ENCODE measurements around the gene LBX1.

Gene LBX1

DNA sequence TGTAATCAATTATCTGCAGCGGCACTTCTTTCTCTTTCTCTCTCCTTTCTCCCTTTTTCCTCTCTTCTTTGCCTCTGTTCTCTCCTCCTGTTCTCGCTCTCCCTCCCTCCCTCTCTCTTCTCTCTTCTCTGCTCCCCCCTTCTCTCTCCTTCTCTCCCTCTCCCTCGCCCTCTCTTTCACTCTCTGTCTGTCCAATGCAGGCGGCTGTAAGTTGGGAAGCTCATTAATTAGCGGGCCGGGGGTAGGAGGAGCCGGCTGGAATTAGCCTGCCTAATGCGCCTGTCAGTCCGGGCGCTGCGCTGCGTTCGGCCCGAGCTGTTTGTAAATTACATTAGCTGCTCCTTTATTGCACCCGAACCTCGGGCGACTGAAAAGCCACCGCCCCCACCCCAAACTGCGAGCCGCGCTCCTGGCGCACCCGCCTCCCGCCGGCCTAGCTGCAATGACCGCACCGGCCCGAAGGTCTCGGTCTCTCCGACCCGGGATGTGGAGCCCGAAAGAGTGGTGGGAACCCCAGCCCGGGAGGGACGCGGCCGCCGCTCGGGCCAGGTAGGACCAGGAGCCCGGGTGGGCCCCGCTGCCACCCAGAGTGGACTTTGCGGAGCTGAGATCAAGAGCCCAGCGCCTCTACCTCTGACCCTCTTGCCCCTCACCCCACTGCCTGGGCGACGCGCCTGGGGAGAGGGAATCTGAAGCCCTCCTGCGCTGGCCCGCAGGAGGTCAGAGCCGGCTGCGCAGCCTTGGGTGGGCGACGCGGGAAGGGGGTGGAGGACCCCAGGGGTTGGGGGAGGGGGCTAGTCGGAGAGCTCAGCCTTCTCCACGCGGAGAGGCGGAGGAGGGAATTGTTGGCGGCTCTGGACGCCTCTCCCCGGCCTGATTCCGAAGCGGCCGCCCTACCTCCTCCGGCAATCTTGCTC lies at the start of gene LBX1:
TSS of gene LBX1 (minus strand) at position 198 of the 917 bp plus-strand sequence. CDS start 648 bp downstream, outside the sequence.
- DNase-seq, result no peak

DNA sequence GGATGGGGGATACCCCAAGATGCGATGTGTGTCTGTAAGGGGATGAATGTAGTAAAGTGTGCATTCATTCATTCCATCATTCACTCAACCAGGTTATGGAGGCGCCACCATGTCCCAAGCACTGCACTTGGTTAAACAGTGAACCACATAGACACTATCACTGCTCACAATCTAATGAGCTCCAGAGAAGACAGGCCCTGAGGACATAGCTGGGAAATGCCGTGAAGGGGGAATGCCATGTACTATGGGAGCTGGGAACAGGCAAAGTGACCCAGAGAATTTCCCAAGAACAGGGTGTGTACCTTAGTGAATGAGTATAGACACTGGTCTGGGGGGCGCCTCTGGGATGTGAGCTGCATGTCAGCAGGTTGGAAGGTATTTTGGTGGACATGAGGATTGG lies 44.5 kb upstream of the LBX1 start:
- DNase-seq, result no peak

DNA sequence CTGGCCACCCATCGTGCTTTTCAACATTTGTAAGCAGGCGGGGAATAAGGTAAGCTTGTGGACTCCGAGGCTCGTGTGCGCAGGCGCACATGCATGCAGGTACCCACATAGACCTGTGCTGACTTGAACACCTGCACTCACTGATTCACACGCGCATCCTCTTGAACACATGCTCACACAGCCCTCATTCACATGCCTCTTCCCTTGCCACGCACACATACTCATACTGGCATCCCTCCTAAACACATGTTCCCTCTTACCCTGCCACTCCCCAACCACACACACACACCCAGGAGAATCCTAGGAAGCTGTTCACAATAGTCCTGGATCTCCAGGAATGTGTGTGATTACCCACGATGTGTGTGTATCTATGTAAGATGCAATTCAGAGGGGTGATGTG lies 44.1 kb upstream of the LBX1 start:
- no peak for DNase-seq

GRCh38 chr10:101272229-101272868 lies 43.1 kb upstream of the LBX1 start:
- DNase-seq, result no peak

GRCh38 chr10:101270763-101271162 lies 41.5 kb upstream of the LBX1 start:
- no peak for DNase-seq

GRCh38 chr10:101267776-101268175 lies 38.5 kb upstream of the LBX1 start:
- DNase-seq, result no peak

DNA sequence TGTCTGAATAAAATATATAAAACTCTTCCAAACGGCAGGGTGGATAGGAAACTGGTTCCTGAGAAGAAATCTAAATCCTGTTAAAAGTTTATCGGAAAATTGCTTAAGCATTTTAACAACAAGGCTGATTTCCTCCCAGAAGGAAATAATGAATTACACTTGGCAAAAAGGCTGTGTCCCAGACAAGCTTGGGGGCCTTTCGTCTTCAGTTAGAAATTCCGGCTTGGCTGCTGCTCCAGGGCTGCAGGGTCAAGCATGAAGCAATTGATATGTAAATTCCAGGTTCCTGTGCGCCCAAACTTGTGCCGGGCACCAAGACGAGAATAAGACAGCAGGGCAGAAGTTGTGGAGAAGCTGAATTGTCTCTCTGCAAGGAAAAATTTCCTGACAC lies 38.0 kb upstream of the LBX1 start:
- no peak for DNase-seq

DNA sequence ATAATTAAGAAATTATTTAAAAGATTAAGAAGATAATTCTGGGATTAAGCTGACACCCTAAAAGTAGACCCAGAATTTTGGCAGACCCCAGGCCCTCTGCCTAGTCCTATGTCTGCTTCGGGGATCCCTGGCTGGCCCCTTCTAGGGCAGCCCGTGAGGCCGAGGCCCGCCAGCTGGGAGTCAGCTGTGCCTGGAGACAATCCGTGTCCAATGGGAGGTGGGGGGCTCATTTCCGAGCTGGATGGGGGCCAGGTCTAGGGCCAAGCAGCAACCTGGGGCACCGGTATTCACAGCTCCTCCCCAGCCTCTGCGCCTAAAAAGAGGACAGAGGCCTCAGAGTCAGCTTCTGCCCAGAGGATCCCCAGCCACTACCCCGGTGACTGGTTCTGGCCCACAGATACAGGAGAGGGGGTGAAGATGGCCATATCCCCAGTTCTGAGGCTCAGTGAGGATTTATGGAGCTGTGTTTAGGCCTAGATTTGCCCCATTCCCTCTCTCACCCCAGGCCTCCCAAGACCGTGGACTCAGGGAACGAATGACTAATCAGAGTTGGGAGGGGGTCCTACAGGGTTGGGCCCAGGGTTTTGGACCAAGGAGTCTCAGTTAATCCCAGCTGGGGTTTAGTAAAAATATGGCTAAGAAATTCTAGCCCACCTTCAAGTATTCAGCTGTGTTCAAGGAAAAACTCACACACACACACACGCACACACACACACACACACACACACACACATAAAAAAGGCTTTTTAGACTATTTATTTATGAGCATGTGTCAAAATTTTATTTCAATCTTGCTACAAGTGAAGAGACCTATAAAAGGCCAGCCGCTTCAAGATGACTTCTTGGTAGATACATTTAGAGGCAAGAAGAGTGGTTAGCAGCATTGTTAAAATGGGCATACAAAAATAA lies 37.4 kb upstream of the LBX1 start:
- DNase-seq, result no peak

DNA sequence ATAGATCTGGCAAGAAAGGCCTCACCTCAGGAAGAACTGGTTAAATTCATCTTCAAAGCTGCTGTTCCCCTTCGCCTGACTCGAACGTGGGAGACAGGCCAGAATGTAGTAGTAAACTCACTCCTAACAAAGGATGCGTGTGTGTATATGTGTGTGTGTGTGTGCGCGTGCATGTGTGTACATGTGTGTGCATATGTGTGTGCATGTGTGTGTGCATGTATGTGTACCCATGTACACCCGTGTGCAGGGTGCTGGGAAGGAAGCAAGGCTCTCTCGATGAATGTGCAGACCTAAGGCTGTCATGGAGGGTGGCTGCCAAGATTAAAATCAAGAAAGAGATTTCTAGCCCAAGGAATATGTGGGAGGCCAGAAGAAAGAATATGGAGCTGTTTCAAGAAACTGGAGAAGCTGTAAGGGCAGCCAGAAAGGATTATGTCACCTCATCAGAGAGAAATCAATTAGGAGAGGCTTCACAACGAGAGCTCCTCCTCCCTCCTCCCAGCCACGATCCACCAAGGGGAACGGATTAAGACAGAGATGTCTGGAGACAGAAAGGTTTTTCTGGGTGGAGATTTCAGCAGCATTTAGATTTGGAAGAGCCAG lies 34.0 kb upstream of the LBX1 start:
- DNase-seq, result no peak

DNA sequence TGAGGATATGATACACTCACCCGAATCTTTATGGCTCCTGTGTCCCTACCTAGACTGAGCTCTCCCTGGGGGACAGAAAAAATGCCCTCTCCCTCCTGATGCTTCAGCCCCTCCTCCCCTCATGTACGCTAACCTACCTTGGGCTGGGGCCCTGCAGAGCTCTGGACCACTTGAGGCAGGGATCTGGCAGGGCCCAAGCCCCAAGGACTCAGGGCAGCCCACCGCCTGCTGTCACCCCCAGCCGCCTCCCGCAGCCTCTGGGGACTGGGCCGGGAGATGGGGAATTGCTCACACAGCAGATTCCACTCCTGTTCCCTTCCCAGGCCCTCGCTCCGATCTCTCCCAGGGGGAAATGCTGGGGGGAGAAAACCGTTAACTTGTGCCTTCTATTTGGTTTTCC lies 32.9 kb upstream of the LBX1 start:
- no peak for DNase-seq

DNA sequence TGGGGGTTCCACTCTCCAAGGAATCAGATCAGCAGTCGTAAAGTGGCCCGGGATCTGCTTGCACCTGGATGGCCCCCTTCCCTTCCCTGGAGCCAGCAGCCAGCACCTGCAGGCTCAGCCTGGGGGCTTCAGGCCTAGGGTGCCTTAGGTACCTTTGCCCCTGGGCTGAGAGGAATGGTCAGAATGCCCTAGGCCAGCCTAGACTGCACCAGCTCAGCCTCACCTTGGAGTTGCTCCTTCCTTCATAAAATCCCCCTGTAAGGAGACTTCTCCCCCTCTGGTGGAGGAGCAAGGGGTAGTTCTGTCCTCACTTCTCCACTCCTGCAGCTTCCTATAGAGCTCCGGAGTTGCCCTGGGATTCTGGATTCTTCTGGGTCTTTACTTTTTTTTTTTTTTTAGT lies 32.4 kb upstream of the LBX1 start:
- DNase-seq, result no peak

GRCh38 chr10:101260764-101261481 lies 31.7 kb upstream of the LBX1 start:
- DNase-seq, result no peak

DNA sequence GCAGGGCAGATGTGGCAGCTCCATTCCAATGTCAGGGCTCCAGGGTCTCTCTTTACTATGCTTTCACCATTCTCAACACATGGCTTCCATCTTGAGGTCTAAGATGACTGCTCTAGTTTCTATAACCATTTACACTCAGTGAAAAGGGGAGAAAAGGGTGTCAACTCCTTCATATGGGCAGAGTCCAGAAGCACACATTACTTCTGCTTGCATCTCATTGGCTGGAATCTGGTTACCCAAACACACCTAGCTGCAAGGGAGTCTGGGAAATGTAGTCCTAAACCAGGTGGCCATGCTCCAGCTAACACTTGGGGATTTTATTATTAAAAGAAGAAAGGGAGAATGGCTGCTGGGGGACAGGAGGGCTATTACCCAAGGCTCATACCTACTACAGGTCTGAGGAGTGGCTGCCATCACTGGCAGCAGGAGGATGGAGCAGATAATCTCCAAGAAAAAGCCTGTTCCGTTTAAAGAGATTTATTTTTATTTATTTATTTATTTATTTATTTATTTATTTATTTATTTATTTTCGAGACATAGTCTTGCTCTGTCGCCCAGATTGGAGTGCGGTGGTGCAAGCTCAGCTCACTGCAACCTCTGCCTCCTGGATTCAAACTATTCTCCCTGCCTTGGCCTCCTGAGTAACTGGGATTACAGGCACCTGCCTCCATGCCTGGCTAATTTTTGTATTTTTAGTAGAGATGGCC lies 29.1 kb upstream of the LBX1 start:
- DNase-seq, result no peak

DNA sequence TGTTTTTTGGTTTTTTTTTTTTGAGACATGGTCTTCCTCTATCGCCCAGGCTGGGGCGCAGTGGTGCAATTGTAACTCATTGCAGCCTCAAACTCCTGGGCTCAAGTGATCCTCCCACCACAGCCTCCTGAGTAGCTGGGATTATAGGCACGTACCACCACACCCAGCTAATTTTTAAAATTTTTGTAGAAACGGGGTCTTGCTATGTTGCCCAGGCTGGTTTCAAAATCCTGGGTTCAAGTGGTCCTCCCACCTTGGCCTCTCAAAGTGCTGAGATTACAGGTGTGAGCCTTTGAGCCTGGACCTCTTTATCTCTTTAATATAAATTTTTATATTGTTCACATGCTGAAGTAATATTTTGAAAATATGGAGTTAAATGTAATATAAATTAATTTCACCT lies 28.2 kb upstream of the LBX1 start:
- no peak for DNase-seq

- DNase-seq, result no peak
These were observed 27.8 kb upstream of the LBX1 start for GRCh38 chr10:101257084-101257483.

DNA sequence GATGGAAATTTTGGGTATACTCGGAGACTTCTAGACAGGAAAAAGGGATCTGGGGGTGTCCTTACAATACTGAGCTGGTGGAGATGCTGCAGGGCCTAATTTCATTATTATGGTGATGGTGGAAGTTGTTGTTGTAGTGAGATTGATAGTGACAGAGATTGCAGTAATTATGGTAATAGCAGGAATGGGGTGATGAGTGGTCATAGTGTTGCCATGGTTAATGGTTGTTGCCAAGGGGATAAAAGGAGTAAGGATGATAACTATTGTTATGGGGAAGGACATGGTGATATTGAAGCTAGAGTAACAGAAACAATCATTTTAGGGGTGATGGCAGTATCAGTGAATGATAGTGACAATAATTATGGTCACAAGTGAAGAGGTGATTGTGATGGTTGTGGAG lies 27.1 kb upstream of the LBX1 start:
- DNase-seq, result no peak

- no peak for DNase-seq
These were observed 20.9 kb upstream of the LBX1 start for GRCh38 chr10:101250136-101250535.

- DNase-seq, result no peak
These were observed 19.9 kb upstream of the LBX1 start for GRCh38 chr10:101249171-101249581.

- no peak for DNase-seq
These were observed 17.4 kb upstream of the LBX1 start for GRCh38 chr10:101246639-101247038.

DNA sequence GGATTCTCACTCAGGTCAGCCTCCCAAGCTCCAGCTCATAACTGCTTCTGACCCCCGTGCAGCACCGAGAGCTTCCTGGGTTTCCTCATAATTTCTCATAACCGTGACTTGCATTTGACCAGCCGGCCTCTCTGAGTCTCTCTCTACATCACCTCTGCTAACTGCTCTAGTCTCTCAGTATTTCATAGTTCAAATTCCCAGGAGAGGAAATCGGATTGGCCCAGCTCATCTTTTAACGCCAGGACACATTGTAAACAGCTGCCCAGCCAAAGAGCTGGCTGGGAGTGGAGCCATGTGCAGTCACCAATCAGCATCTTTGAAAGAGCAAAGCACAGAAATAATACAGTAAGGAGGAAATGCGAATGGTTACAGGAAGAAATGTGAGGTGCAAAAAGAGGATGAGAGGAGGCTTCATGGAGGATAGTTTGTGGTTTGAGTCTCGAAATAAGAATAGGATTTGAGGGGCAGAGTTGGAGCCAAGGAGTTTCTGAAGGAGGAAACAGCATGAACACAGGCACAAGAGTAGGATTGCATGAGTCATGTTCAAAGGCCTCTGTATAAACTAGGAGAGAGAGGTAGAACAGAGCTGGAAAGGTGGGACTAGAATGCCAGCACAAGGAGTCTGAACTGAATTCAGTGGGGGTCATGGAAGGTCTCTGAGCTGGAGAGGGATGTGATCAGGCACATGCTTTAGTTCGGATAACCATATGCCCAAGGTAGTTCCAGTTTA lies 15.2 kb upstream of the LBX1 start:
- DNase-seq, result no peak

All from left hindlimb (tissue), 1 donor.